ENCODE results near the gene ANKRD12.

ANKRD12 gene

DNA sequence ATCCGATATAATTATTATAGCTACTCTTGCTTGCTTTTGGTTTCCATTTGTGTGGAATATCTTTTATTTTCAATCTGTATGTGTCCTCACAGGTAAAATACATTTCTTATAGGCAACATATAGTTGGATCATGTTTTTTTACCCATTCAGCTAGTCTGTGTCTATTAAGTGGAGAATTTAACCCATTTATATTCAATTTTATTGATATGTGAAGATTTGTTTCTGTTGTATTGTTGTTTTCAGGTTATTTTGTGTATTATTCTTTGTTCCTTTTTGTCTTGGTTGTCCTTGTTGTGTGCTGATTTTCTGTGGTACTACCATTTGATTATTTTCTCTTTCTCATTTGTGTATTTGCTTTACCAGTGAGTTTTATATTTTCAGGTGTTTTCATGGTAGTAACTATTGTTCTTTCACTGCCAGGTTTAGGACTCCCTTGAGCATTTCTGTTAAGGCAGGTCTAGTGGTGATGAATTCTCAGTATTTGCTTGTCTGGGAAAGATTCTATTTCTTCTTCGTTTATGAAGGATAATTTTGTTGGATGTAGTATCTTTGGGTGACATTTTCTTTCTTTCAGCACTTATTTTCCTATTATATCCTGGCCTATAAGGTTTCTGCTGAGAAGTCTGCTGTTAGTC lies 95.4 kb downstream of the ANKRD12 start:
- Histone ChIP-seq H2AFZ (ENCODE audit: low read depth, low read length, severe bottlenecking) (no peak overlapping the region), H4K20me1 (ENCODE audit: low read depth, low read length) (no peaks in the 10 kb centered on the region), H3K4me2 (ENCODE audit: low read depth, low read length, poor library complexity, severe bottlenecking) (no peak overlapping the region), H3K79me2 (ENCODE audit: insufficient read depth, low read length) (peaks cover 5% of the 10 kb centered on the region; the same call in 1 of the 2 replicates), H3K9ac (ENCODE audit: low read length) (no peak overlapping the region), H3K9me2 (replicated peaks; ENCODE audit: insufficient read depth, low read length) (no peaks in the 10 kb centered on the region), H3F3A (ENCODE audit: insufficient read depth) (no peaks in the 10 kb centered on the region), H3K4me3 (ENCODE audit: insufficient read depth, low read length, poor library complexity, severe bottlenecking) (no peak overlapping the region), H3K36me3 (ENCODE audit: low read length) (peaks cover 3% of the 10 kb centered on the region; the same call in 1 of the 2 replicates), H3K9me3 (ENCODE audit: insufficient read depth, low read length) (no peaks in the 10 kb centered on the region), H3K27ac (ENCODE audit: low read depth, low read length) (no peak overlapping the region), H3K27me3 (ENCODE audit: low read length) (no peaks in the 10 kb centered on the region)
- no peak for TF ChIP-seq EZH2phosphoT487 (conservative IDR thresholded peaks at IDR 0.05; ENCODE audit: low read length)
- TF ChIP-seq, protein P1, sequence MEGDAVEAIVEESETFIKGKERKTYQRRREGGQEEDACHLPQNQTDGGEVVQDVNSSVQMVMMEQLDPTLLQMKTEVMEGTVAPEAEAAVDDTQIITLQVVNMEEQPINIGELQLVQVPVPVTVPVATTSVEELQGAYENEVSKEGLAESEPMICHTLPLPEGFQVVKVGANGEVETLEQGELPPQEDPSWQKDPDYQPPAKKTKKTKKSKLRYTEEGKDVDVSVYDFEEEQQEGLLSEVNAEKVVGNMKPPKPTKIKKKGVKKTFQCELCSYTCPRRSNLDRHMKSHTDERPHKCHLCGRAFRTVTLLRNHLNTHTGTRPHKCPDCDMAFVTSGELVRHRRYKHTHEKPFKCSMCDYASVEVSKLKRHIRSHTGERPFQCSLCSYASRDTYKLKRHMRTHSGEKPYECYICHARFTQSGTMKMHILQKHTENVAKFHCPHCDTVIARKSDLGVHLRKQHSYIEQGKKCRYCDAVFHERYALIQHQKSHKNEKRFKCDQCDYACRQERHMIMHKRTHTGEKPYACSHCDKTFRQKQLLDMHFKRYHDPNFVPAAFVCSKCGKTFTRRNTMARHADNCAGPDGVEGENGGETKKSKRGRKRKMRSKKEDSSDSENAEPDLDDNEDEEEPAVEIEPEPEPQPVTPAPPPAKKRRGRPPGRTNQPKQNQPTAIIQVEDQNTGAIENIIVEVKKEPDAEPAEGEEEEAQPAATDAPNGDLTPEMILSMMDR (IDR thresholded peaks at IDR 0.05; ENCODE audit: insufficient read depth, low read length, poor library complexity, severe bottlenecking), result no peak

DNA sequence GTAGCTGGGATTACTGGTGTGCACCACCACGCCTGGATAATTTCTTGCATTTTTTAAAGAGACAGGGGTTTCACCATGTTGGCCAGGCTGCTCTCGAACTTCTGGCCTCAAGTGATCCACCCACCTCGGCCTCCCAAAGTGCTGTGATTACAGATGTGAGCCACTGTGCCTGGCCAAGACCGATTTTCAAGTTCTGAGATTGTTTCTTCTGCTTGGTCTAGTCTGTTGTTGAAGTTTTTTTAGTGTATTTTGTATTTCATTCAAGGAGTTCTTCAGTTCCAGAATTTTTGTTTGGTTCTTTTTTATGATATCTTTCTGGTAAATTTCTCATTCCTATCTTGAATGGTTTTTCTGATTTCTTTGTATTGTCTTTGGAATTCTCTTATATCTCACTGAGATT lies 96.4 kb downstream of the ANKRD12 start:
- TF ChIP-seq, protein P1 (IDR thresholded peaks at IDR 0.05; ENCODE audit: insufficient read depth, low read length, poor library complexity, severe bottlenecking), result no peak
- no peak for TF ChIP-seq EZH2phosphoT487 (conservative IDR thresholded peaks at IDR 0.05; ENCODE audit: low read length)
- Histone ChIP-seq H3K9me3 (ENCODE audit: insufficient read depth, low read length) (no peaks in the 10 kb centered on the region), H3K79me2 (ENCODE audit: insufficient read depth, low read length) (peaks cover 5% of the 10 kb centered on the region; the same call in 1 of the 2 replicates)

DNA sequence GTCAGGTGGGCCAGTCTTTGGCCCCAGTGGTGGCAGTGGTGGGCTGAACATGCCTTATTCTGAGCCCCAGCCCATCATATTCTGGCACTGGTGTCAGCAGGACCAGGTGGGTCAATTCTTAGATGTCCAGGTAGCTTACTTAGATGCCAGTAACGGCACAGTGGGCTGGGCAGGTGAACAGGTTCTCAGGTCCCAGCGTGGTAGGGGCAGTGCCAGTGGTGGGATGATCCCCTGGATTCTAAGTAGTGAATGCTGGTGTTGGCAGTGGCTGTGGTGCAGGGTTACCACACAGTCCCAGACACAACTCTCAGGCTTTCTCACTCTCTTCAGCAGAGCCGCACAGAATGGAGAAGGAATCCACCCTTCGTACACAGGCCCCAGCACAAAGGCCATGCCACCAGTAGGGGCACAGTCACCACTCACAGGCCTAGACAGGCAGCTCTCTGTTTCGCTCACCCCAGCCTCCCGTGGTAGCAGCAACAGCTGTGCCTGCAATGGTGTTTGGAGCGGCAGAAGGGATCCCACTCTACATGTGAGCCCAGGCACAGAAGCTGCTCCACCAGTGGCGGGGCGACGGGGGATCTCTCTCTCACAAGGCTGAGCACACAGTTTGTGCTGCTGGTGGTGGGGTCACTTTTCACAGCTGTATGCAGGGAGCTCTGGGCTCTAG lies 97.3 kb downstream of the ANKRD12 start:
- TF ChIP-seq EZH2phosphoT487 (conservative IDR thresholded peaks at IDR 0.05; ENCODE audit: low read length), result no peak
- TF ChIP-seq, protein P1 (IDR thresholded peaks at IDR 0.05; ENCODE audit: insufficient read depth, low read length, poor library complexity, severe bottlenecking), result no peak
- H3K9ac ChIP-seq (ENCODE audit: low read length), result no peak overlapping the region
- peaks cover 3% of the 10 kb centered on the region; the same call in 1 of the 2 replicates for H3K36me3 ChIP-seq (ENCODE audit: low read length)
- no peaks in the 10 kb centered on the region for H3K9me3 ChIP-seq (ENCODE audit: insufficient read depth, low read length)
- H3K79me2 ChIP-seq (ENCODE audit: insufficient read depth, low read length), result peaks cover 5% of the 10 kb centered on the region; the same call in 1 of the 2 replicates
- H4K20me1 ChIP-seq (ENCODE audit: low read depth, low read length), result no peaks in the 10 kb centered on the region
- H3K4me2 ChIP-seq (ENCODE audit: low read depth, low read length, poor library complexity, severe bottlenecking), result no peak overlapping the region
- H3K27ac ChIP-seq (ENCODE audit: low read depth, low read length), result no peak overlapping the region
- no peak overlapping the region for H3K4me3 ChIP-seq (ENCODE audit: insufficient read depth, low read length, poor library complexity, severe bottlenecking)
- no peaks in the 10 kb centered on the region for H3K27me3 ChIP-seq (ENCODE audit: low read length)
- no peak overlapping the region for H2AFZ ChIP-seq (ENCODE audit: low read depth, low read length, severe bottlenecking)
- H3K9me2 ChIP-seq (replicated peaks; ENCODE audit: insufficient read depth, low read length), result no peaks in the 10 kb centered on the region
- no peaks in the 10 kb centered on the region for H3F3A ChIP-seq (ENCODE audit: insufficient read depth)

More for the DNA sequence above, 96.4 kb downstream of the ANKRD12 start:
- peaks cover 3% of the 10 kb centered on the region; the same call in 1 of the 2 replicates for H3K36me3 ChIP-seq (ENCODE audit: low read length)
- no peak overlapping the region for H2AFZ ChIP-seq (ENCODE audit: low read depth, low read length, severe bottlenecking)
- no peak overlapping the region for H3K4me3 ChIP-seq (ENCODE audit: insufficient read depth, low read length, poor library complexity, severe bottlenecking)
- no peak overlapping the region for H3K4me2 ChIP-seq (ENCODE audit: low read depth, low read length, poor library complexity, severe bottlenecking)
- H3K27me3 ChIP-seq (ENCODE audit: low read length), result no peaks in the 10 kb centered on the region
- no peaks in the 10 kb centered on the region for H3F3A ChIP-seq (ENCODE audit: insufficient read depth)
- H3K27ac ChIP-seq (ENCODE audit: low read depth, low read length), result no peak overlapping the region
- no peaks in the 10 kb centered on the region for H3K9me2 ChIP-seq (replicated peaks; ENCODE audit: insufficient read depth, low read length)
- H3K9ac ChIP-seq (ENCODE audit: low read length), result no peak overlapping the region
- no peaks in the 10 kb centered on the region for H4K20me1 ChIP-seq (ENCODE audit: low read depth, low read length)
